ENCODE data around the gene SPDYE18.
"Not testable (repeated sequence)": the region's sequence is repeated elsewhere in the genome, so short reads cannot be mapped to it uniquely, and the experiment has no call there.

DNA sequence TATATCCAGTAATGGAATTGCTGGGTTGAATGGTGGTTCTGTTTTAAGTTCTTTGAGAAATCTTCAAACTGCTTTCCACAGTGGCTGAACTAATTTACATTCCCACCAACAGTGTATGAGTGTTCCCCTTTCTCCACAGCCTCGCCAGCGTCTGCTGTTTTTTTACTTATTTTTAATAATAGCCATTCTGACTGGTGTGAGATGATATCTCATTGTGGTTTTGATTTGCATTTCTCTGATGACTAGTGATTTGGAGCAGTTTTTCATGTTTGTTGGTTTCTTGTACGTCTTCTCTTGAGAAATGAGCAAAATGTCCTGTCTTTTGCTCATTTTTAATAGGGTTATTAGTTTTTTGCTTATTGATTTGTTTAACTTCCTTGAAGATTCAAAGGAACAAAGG is 38.1 kb upstream of the SPDYE18 start:
- not testable (repeated sequence) for TF ChIP-seq POLR2A, POLR2AphosphoS5, CTCF (IDR thresholded peaks at IDR 0.05)

Data from sigmoid colon (tissue), 4 donors.